GM21786 (cell line): Measurements from ENCODE around the gene MARCHF3.

Experiments used
- ATAC-seq: cut with Tn5 transposase; IDR thresholded peaks from one replicate; pipeline ENCODE4 v1.9.1; 2021; ENCODE audit not compliant: unreplicated experiment

Gene MARCHF3

DNA sequence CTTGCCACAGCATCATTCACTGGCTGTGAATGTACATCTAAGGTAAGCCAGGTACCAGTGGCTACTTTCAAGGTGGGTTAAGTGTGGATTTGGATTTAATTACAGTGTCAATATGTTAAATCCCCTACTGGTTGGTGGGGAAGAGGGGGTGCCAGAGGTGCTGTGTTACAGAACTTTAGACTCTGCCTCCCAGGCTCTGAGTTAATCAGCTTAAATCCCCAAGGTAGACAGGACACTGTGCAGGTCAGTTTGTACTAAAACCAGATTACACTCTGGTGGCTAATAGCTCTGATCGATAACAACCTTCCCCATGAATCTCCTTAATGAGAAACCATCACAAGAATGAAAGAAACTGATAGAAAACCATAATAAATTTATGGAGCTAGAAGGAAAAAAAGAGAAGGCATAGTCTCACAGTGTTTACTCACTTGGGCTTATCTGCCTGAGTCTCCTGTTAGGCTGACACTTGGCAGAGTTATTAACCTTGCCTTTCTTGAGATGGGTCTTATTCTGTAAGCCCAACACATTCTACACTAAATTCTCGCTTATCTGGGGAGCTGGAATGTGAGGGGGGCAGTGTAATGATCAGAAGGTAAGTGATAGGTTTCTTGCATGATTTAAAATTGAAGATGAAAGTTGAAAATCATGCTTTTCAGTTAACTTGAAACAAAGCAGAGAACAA is 146.7 kb downstream of the MARCHF3 start:
- no peak for ATAC-seq

DNA sequence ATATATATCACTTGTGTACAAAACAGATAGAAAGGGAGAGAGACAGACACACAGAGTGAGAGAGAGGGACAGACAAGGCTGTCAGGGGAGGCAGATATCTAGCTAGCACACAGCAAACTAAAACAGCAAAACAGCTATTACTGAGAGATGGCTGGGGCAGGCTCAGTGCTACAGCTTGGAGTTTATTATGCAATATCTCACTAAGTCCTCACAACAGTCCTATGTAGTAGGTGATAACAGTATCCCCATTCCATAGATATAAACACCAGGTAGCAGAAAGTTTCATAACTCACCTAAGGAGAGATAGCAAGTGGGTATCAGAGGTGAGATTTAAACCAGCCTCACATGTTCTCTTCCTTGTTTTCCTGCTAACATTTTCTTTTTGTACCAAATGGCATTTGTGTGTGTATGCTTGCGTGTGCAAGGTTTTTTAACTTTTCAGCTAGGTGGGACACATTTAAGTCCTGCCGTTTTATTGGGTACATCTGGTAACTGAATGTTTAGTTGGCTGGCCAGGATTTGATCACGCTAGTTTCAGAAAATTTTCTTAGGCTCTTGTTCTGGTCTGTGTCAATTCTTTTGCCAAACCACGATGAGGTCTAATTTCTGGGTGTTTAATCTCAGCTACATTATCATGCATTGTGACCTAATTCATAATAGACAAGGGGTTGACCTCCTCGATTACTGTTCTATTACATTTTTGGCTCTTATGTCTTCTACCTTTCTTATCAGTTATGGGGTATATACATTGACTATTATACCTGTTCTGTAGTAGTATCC is 148.3 kb downstream of the MARCHF3 start:
- ATAC-seq: no peak

DNA sequence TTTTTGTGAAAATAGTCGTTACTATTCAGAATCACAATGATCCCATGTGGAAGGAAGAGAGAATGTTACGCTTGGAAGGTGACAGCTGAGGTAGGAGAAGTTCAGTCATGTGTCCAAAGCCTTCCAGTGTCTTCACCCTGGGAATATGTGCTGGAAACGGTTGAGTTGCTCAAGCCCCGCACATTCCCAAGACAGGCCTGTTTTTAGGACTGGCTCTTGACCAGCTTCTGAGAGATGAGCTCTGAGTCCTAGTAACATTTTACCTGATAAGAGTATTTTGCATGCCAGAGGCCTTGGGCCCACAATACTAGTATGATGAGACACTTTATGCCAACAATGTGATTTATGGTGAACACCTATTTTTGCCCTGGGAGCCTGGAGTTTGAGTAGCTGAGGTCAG is 151.7 kb downstream of the MARCHF3 start:
- no peak for ATAC-seq

DNA sequence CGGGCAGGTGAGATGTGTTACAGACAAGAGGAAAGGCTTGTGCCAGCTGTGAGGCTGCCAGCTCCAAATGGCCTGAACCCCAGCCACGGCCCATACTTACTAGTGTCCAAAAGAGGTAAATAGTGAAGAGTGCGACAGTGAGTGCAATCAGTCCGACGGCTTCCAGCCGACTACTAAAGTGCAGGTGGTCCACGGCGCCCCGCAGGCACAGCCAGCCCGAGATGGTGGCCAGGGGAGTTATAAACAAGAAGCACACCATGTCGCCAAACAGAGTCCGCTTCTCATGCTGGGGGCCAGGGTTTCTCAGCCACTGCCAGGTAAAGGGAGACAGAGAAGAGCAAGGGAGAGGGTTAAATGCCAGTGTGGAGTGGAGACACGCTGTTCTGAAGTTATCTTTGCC is 152.3 kb downstream of the MARCHF3 start:
- no peak for ATAC-seq

DNA sequence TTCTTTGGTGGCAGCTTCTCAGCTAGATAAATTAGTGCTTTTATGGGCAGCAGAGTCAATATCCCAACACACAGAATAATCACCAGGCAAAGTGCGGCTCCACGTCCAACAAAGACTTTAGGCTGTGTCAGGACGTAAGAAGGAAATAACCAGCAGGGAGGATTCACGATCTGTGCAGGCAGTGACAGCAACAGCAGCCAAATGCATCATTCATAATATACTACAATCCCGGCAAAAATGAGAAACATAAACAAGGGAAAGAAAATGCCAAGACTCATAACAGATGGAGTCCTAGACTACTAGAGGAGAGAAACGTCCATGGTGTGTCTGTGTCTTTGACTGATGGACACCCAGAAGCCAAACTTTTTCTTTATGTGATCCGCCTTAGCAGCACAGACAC is 152.8 kb downstream of the MARCHF3 start:
- no peak for ATAC-seq

DNA sequence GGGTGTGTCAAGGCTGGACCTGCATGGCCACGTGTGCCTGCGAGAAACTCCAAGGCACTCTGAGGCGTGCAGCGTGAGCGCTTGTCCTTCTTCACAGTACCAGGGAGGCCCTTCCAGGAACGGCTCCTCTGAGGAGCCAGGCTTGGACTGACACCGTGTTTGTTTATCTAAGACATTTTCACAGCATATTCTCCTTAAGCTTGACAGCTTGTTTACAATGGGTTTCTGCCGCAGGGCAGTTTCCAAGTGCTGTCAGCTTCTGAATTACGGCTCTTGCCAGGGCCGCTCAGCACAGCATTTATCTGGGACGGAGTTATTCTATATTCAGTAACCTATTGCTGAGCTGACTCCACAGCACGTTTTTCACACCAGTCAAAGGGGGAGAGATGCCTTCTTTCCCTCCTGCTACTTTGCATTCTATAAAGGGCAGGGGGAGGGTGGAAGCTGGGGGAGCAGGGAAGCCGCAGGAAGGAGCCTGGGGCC is 155.0 kb downstream of the MARCHF3 start:
- no peak for ATAC-seq

DNA sequence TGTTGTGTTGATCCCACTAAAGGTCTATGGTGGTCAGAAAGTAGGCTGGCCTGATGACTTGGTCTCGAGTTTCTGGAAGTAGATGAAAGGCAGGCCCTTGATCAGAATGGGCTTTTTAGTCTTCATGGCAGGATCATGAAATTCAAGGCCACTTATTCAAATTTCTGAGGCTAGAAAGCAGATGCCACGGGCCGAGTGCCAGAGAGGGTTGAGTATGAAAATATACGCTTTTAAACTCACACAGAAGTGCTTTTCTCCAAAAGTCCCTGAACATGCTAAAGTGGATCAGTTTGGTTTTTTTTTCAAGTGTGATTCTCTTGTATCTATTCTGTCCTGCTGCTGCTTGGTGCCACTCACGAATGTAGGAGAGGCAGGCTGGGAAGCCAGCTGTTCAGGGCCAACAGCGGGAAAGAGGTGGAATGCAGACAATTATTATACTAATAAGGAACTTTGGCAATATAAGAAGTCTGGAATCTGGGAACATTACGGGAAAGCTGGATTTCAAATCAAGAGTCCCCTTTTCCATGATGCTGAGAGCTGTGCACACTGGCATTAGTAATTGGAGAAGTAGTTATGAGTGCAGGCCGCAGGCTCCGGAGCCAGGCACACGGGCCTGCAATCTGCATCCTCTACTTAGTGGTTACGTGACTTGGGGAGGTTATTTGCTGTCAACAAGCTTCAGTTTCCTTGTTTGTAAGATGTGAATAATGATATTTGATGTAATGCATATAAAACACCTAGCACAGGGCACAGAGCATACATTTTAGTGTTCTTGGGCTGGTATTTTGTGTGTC is 157.6 kb downstream of the MARCHF3 start:
- ATAC-seq: no peak

DNA sequence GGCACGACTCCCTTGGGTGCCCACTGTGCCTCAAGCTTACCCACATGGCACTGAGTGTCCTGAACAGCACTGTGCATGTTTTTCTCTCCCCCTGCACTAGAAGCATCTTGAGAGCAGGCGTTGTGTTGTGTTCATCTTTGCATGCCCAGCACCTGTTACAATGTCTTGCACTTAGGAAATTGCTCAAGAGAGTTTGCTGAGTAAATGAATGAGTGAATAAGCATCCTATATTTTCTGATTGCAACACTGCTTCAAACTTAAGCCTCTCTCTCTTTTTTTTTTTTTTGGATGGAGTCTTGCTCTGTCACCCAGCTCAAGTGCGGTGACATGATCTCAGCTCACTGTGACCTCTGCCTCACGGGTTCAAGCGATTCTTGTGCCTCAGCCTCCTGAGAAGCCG is 158.9 kb downstream of the MARCHF3 start:
- ATAC-seq: no peak

DNA sequence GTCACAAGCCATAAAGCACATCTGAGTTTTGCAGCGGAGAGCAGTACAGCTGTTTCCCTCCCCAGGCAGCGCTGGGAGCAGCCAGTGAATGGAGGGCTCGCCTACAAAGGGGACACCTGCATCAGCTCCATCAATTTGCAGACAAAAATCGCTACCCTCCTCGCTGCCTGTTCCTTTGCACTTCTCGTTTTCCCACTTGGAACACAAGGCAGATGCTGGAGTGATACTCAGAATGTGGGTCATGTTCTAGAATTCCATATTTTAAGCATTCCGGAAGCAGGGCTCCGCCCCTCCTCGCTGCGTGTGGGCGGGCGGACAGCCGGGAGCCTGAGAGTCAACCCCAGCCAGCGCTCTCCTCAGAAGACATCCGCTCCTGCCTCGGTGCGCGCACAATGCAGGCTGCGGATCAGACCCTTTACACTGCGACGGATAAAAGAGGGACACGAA is 161.3 kb downstream of the MARCHF3 start:
- ATAC-seq: peak; percentile 71

DNA sequence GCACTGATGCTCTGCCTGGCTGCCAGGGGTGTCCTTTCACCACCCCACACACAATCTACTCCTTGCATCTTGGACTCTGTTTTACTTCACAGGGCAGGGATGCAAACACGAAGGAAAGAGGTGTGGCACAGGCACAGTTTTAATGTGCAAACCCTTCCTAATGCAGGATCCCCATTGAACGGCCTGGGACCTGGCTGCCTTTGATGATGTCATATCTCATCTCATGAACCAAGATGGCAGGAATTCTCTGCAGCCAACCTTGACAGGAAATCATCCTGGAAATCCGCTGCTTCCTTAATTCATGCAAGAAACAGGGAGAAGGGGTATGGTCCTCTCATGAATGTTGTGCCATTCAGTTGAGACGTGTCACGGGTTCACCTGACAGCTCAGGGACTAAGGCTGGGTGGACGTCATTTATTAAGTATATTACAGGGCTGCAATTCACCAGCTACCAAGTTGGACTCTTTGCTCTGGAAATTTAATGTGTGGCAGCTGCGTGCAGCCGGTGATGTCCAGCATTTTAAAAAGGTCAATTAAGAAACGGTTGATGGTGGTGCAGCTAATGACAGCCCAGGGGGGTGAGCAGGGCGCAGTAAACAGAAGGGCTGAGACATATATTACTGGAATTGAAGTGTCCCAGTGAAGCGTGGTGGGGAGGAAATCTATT is 161.9 kb downstream of the MARCHF3 start:
- no peak for ATAC-seq

DNA sequence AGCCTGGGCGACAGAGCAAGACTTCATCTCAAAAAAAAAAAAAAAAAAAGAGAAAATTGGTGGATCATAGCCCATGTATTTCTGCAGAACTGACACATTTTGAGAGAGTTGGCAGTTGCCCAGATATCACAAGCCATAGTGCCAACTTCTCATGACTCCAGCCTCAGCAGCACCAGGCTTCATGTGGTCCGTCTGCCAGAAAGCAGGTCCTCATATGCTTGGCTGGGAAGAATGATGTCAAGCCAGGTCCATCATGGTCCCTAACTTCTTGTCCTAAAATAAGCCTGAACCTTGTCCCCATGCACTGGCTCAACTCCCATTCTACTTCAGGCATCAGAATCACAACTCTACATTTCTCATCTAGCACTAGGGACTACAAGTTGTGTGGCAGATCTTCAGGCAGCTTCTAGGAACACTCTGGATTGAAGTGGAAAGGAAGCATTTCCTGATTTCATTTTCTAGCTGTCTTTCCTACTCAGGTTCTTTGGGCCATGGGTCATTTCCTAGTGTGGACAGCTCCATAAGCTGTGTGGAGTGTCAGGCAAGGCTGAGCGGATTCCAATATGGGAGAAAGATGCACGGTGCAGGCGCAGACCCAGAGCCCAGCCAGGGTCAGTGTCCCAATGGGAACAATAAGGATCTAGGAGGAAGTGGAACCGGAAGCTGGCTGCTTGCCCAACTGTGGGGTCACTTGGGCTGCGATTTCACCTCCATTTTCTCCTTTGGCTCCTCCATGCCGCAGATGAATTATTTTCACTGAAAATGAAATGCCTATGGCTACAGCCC is 163.3 kb downstream of the MARCHF3 start:
- ATAC-seq: no peak

DNA sequence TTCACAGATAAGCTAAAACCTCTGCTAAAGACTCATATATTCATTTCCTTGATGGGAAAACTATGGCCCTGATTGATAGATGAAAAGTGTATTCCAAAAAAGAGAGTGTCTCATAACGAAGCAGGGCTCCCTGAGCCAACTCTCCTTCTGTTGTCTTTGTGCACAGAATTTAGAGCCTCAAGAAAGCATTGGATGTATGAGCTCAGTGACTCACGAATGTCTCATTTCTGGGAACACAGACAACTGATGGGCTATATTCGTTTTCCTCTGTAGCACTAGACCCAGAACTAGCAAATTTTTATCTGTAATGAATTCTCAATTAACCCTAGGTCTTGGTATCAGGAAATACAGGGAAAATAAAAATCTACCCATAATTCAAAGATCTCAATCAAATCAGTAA is 165.1 kb downstream of the MARCHF3 start:
- no peak for ATAC-seq

DNA sequence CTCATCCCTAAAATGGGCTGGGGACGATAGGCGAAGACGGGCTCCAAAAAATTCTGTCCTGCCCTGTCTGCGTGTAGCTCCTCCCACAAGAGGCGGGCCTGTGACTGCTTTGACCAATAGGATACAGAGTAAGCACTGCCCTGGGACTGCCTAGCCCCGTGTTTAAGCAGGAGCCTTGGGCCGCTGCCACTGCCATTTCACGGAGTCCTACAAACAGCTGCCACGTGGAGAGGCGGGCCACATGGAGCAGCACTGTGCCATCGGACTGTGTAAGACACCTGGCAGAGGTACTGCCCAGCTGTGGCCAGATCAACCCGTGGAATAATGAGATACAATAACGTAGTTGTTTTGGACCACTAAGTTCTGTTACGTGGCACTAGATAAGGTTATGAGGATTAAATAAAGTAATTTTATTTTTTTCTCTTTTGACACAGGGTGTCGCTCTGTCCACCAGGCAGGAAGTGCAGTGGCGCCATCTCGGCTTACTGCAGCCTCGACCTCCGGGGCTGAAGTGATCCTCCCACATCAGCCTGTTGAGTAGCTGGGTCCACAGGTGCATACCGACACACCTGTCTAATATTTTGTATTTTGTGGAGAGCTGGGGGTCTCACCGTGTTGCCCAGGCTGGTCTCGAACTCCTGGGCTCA is 166.2 kb downstream of the MARCHF3 start:
- no peak for ATAC-seq

DNA sequence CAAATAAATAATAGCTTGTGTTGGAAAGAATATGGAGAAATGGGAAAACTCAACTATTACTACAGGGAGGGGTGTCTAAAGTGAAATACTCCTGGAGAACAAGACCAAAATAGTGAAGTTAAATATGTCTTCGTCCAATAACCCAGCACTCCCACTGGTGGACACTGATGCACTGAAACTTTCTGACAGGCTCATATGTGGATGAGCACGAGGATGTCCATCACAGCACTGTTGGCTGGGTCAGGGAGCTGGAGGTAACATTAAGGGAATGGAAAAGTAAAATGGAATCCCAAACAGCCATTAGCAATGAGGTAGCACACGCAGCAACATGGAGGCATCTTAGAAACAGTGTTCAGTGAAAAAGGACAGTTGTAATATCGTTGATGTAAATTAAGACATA is 167.0 kb downstream of the MARCHF3 start:
- no peak for ATAC-seq

DNA sequence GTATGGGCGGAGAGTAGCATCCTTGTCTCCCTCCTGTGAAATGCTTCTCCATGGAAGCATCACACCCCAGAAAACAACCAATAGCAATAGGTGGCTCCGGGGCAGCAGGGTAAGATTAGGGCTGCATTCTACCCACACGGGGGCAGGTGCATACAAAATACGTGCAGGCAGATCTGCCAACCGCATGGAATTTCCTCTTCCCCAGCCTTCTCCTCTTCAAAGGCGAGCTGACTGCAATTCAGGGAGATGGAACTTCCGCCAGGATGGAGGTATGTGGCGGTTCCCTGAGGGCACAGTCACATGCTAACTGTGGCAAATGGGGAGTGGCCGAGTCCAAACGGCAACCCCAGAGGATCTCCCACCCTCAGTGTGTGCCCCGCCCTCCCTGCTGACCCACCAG is 171.9 kb downstream of the MARCHF3 start:
- no peak for ATAC-seq

DNA sequence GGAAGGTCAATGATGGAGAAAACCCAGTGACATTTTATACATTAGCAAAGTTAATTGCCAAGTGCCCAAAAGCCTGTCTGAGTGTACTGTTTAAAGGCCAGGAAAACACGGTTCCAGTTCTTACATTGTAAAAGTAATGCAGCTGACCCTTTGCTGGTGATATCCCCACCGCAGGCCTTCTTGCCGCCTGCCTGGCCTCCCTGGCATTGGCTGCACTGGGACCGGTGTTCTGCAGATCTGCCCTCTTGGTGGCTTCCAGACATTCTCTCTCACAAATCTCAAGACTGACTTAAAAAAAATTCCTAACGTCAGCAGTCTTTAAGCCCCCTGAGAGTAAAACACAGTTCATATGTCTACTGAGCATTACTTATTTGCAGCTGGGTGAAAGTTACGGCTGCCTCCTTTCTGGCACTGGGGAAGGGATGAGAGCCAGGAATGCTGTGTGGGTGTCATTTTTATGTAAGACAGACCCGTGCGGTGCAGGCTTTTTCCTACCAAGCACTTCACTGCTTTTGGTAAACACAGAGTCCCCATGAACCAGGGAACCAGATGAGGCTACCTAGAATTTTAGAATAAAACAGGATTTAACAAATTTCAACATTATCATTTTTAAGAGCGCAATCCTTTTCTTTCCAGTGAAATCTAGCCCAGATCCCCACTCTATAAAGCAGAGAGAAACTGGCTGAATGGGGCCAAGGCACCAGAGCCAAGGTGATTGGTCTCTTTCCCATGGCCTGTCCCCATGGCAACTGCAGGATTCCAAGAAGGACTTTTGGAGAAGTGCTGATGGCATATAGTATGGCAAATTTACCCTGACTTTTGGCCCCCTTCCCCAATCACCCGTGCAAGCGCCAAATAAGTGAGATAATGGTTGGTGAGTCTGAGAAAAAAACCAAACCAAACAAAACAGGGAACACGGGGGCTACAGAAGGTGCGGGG is 172.6 kb downstream of the MARCHF3 start:
- ATAC-seq: no peak

DNA sequence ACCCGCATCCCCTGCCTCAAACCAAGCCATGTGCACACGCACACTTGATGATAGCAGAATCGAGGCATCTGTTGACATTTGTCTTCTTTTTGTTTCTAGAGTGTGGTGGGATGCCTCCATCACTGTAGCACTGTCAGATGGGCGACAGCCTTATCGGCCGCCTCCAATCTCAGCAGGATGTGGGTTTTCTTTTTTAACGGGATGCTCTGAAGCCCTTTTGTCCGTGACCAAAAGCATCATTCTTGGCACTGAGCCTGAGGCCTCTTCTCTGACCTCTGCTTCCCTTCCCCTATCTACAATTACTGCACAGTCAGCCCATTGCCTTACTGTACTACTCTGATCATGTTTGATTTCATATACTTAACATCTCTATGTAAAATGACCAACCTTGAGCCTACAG is 175.1 kb downstream of the MARCHF3 start:
- no peak for ATAC-seq

DNA sequence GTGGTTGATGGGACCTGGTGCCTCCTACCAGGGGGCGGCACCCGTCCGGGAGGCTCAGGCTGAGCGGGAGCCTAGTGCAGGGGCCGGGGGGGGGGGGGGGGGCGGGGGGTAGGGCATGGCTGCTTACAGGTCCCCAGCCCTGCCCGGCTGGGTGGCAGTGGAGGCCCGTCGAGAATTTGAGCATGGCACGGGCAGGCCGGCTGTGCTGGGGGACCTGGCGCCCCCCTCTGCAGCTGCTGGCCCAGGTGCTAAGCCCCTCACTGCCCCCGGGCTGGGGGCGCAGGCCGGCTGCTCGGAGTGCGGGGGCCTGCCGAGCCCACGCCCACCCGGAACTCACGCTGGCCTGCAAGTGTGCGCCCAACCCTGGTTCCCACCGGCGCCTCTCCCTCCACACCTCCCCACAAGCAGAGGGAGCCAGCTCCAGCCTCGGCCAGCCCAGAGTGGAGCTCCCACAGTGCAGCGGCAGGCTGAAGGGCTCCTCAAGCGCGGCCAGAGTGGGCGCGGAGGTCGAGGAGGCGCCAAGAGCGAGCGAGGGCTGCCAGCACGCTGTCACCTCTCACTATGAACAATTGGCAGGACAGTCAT is 175.7 kb downstream of the MARCHF3 start:
- ATAC-seq: no peak
